Endodermal cell (in vitro differentiated cells): ENCODE measurements around the gene HDGFL2. TPM values are rescaled to one million over a fixed set of nuclear protein-coding genes. Genes with fewer than 3 reads are reported as not detected.

Experiments
- DNase-seq: peaks from one replicate; pipeline ENCODE4 v3.0.0-alpha.2; 2017
- H3K27ac ChIP-seq: 2 replicates; pipeline ENCODE4 v1.5.1; 2013; ENCODE audit warnings: mild to moderate bottlenecking, low read depth, low read length, moderate library complexity
- H3K27me3 ChIP-seq: 2 replicates; pipeline ENCODE4 v1.6.1; 2013; ENCODE audit warnings: mild to moderate bottlenecking, low read length, moderate library complexity; ENCODE audit not compliant: insufficient read depth, control insufficient read depth, poor library complexity, severe bottlenecking
- H3K36me3 ChIP-seq: 2 replicates; pipeline ENCODE4 v1.7.0; 2013; ENCODE audit warnings: mild to moderate bottlenecking, low read length, moderate library complexity; ENCODE audit not compliant: control insufficient read depth, insufficient read depth
- H3K4me1 ChIP-seq: one replicate; pipeline ENCODE4 v1.7.0; 2013; ENCODE audit warnings: low read length; ENCODE audit not compliant: control insufficient read depth, insufficient read depth
- H3K4me3 ChIP-seq: 2 replicates; pipeline ENCODE4 v1.5.1; 2013; ENCODE audit warnings: mild to moderate bottlenecking, low read length, moderate library complexity
- H3K9ac ChIP-seq: 2 replicates; pipeline ENCODE4 v1.6.1; 2013; ENCODE audit warnings: mild to moderate bottlenecking, low read length, moderate library complexity; ENCODE audit not compliant: poor library complexity, severe bottlenecking; ENCODE audit errors: extremely low read depth
- H3K9me3 ChIP-seq: 2 replicates; pipeline ENCODE4 v1.6.1; 2013; ENCODE audit warnings: mild to moderate bottlenecking, low read length, moderate library complexity; ENCODE audit not compliant: control insufficient read depth
- H3K27ac Mint-ChIP-seq: 2 replicates; pipeline ENCODE4 v1.8.0; 2020; ENCODE audit warnings: mixed read lengths
- H3K27me3 Mint-ChIP-seq: 2 replicates; pipeline ENCODE4 v1.8.0; 2021; ENCODE audit warnings: mild to moderate bottlenecking, mixed read lengths; ENCODE audit not compliant: insufficient read depth
- H3K36me3 Mint-ChIP-seq: 2 replicates; pipeline ENCODE4 v1.8.0; 2020; ENCODE audit warnings: low read depth, mixed read lengths
- H3K4me1 Mint-ChIP-seq: 2 replicates; pipeline ENCODE4 v1.8.0; 2020; ENCODE audit warnings: mixed read lengths
- H3K4me3 Mint-ChIP-seq: 2 replicates; pipeline ENCODE4 v1.8.0; 2020; ENCODE audit warnings: mild to moderate bottlenecking, moderate library complexity, mixed read lengths
- H3K9me3 Mint-ChIP-seq: 2 replicates; pipeline ENCODE4 v1.8.0; 2020; ENCODE audit warnings: mild to moderate bottlenecking, mixed read lengths
- WGBS, 2 experiments: methylation state at CpG; one replicate each; pipeline versions ENCODE4 v1.1.5 to v1.1.7; 2013; ENCODE audit warnings: missing lambda C conversion rate in 2 of 2, mixed read lengths in 1 of 2; ENCODE audit not compliant: insufficient coverage in 1 of 2, insufficient read length in 1 of 2; 5-methylcytosine and 5-hydroxymethylcytosine counted together
- microRNA-seq: library from miRNA; unstranded; fragments of <30 nt; microRNA quantifications from one replicate; pipeline ENCODE4 v1.2.0, GENCODE V29; 2020; ENCODE audit warnings: borderline microRNAs expressed
- total RNA-seq, 2 donors: library from RNA; stranded (reverse); fragmentation: NEBNext Ultra II Directional in 1 of 2; extraction: Animal tissue kit (Norgen Biotek cat#: 25700) in 1 of 2; gene quantifications; 2 replicates in 1 of 2; 3 replicates in 1 of 2; pipeline ENCODE4 v1.2.1, GENCODE V29; 2021
- TF ChIP-seq, protein P1 (sequence below): fragments of 200-600 bp; sonication (generic); conservative IDR thresholded peaks from 2 replicates; pipeline ENCODE4 v1.5.0; 2021; ENCODE audit warnings: antibody characterized with exemption, mild to moderate bottlenecking

The HDGFL2 gene
- total RNA-seq, 2 donors from 2014 or later, result 117 TPM

DNA sequence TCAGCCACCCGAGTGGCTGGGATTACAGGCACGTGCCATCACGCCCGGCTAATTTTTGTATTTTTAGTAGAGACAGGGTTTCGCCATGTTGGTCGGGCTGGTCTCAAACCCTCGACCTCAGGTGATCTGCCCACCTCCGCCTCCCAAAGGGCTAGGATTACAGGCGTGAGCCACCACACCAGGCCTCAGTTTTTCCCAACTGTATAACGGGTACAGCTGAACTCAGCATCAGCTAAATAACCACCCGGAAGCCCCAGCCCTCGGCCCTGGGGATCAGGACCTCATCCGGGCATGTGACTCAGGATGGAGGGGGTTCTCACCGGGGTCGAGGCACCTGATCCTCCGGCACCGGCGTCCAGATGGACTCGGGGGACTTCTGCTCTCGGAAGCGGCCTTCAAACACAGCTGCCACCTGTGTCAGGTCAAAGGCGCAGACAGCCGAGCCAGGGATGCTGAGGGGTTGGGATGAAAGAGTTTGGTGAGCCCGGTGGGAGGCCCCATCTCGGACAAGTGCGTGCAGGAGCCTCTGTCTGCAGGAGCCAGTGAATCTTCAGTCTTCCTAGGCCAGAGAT is 78.5 kb downstream of the HDGFL2 start:
- Mint-ChIP-seq H3K4me1 (no peaks in the 10 kb centered on the region), H3K9me3 (no peaks in the 10 kb centered on the region), H3K4me3 (no peak overlapping the region), H3K27me3 (no peaks in the 10 kb centered on the region), H3K27ac (no peak overlapping the region), H3K36me3 (peaks cover 60% of the 10 kb centered on the region)
- no peaks in the 10 kb centered on the region for H3K9me3 ChIP-seq
- 91% methylated on average over 22 to 26 of the region's 26 CpGs for WGBS, 2 experiments
- no peak for DNase-seq
- TF ChIP-seq, protein P1, sequence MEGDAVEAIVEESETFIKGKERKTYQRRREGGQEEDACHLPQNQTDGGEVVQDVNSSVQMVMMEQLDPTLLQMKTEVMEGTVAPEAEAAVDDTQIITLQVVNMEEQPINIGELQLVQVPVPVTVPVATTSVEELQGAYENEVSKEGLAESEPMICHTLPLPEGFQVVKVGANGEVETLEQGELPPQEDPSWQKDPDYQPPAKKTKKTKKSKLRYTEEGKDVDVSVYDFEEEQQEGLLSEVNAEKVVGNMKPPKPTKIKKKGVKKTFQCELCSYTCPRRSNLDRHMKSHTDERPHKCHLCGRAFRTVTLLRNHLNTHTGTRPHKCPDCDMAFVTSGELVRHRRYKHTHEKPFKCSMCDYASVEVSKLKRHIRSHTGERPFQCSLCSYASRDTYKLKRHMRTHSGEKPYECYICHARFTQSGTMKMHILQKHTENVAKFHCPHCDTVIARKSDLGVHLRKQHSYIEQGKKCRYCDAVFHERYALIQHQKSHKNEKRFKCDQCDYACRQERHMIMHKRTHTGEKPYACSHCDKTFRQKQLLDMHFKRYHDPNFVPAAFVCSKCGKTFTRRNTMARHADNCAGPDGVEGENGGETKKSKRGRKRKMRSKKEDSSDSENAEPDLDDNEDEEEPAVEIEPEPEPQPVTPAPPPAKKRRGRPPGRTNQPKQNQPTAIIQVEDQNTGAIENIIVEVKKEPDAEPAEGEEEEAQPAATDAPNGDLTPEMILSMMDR, result no peak
- H3K4me1 ChIP-seq, result no peaks in the 10 kb centered on the region
- no peak overlapping the region for H3K27ac ChIP-seq
- H3K4me3 ChIP-seq, result no peak overlapping the region
- peaks cover 9% of the 10 kb centered on the region for H3K36me3 ChIP-seq
- no peaks in the 10 kb centered on the region for H3K27me3 ChIP-seq
- H3K9ac ChIP-seq, result no peak overlapping the region

Small RNAs within 50 kb of the gene (microRNA-seq; reads per million reads assigned to microRNA genes)
- 0.44 reads per million for gene MIR4746

Other genes with a start within 250 kb of the HDGFL2 start
- not detected for gene EBI3, start 242.8 kb upstream of the HDGFL2 start, total RNA-seq
- gene YJU2, start 225.2 kb upstream of the HDGFL2 start, total RNA-seq, result 10 to 100 TPM; 15.8 to 16.4 TPM
- gene SHD, start 193.0 kb upstream of the HDGFL2 start, total RNA-seq, result 1 to 10 TPM; 2.8 to 6.6 TPM
- under 1 TPM; 0.58 to 0.70 TPM for gene TMIGD2, start 169.9 kb upstream of the HDGFL2 start, total RNA-seq
- 10 to 100 TPM; 33.3 to 37.9 TPM for gene FSD1, start 167.7 kb upstream of the HDGFL2 start, total RNA-seq
- 10 to 100 TPM; 12.7 to 13.3 TPM for gene STAP2, start 133.5 kb upstream of the HDGFL2 start, total RNA-seq
- 10 to 100 TPM; 51.5 to 55.9 TPM for gene MPND, start 128.7 kb upstream of the HDGFL2 start, total RNA-seq
- gene SH3GL1, start 71.8 kb upstream of the HDGFL2 start, total RNA-seq, result 10 to 100 TPM; 76.8 to 77.0 TPM
- gene CHAF1A, start 69.7 kb upstream of the HDGFL2 start, total RNA-seq, result 10 to 100 TPM; 70.7 to 76.9 TPM
- 10 to 100 TPM; 31.2 to 36.9 TPM for gene UBXN6, start 14.5 kb upstream of the HDGFL2 start, total RNA-seq
- gene PLIN4, start 46.2 kb downstream of the HDGFL2 start, total RNA-seq, result under 1 TPM; 0.33 to 0.66 TPM
- 1 to 10 TPM; 3.7 to 3.9 TPM for gene PLIN5, start 62.9 kb downstream of the HDGFL2 start, total RNA-seq
- 1 to 10 TPM in 1 of 2 donors, under 1 TPM in 1; 0.86 to 1.4 TPM for gene LRG1, start 67.7 kb downstream of the HDGFL2 start, total RNA-seq
- gene SEMA6B, start 87.4 kb downstream of the HDGFL2 start, total RNA-seq, result 10 to 100 TPM; 28.9 to 67.8 TPM
- 10 to 100 TPM; 18.1 to 25.5 TPM for gene TNFAIP8L1, start 167.2 kb downstream of the HDGFL2 start, total RNA-seq
- gene MYDGF, start 198.0 kb downstream of the HDGFL2 start, total RNA-seq, result 10 to 100 TPM; 58.7 to 64.0 TPM